GM18498 (cell line): ENCODE results near the gene GPAM.

Experiments used
- ATAC-seq: cut with Tn5 transposase; IDR thresholded peaks from one replicate; pipeline ENCODE4 v1.9.1; 2021; ENCODE audit warnings: mild to moderate bottlenecking, moderate library complexity; ENCODE audit not compliant: unreplicated experiment

Gene GPAM

GRCh38 chr10:112184379-112184778 is 814 bp upstream of the GPAM start:
- ATAC-seq: no peak

DNA sequence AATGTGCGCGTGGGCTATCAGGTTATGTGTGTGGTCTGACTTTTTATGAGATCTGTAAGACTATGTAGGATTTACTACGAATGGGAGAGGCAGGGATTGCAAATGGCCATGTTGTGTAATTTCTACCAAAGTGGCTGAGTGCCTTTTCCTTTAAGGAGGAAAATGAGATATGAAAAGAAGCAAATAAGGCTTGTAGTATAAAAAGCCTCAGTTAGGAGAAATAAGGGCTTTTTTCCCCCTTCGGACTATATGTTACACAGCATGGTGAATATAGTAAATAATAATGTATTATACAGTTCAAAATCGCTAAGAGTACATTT is 447 bp upstream of the GPAM start:
- ATAC-seq: no peak

GRCh38 chr10:112182784-112183328 is 709 bp downstream of the GPAM start:
- ATAC-seq: no peak

DNA sequence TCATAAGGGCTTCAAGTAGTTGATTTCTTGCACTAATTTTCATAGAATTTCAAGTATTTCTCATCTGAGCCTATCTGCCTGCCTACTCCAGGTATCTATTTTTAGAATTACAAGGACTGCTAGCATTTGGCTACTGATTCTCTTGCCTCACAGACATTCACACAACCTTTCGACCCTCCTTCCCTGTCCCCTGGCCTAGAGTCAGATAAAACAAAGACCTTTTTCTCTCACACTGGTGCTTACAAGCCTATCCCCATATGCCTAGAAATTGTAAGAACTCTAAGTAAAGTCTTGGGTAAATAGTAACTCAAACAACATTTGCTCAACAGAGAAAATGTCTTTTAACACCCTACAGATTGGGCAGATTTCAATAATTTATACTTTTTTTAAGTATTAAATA is 6.3 kb downstream of the GPAM start:
- no peak for ATAC-seq

DNA sequence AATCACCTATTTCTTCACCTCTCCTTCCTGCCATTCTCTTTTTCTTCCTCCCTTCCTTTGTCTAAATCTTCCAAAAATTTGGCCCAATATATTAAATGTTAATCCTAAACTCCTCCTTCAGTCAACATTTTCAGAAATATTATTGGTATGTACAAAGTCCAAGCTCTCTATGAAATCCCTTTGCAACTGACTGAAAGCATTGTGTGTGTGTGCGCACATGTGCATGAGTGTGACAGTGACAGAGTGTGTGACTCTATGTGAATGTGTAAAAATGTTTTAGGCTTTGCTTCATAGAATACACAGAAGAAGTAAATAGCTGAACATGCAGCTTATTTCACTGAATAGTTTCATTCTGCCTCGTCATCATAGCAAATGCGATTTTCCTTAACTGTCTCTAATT is 7.0 kb downstream of the GPAM start:
- ATAC-seq: no peak

GRCh38 chr10:112175409-112175808 is 8.2 kb downstream of the GPAM start:
- ATAC-seq: no peak

DNA sequence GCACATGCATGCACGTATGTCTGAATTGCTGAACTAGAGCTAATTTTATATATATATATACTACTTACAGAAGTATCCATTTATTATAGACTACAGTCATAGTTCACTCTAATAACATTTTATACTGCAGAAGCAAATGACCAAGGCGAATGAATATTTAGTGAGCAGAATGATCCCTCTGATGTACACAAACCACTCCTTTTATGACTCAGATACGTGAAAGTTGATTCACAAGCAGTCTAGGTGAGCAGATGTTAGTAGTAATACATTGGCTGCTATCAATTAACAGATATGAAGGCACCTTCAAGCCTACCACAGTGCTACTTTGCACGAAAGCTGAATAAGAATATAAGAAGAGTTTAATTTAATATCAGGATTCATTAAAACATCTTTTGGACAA is 10.4 kb downstream of the GPAM start:
- ATAC-seq: no peak

DNA sequence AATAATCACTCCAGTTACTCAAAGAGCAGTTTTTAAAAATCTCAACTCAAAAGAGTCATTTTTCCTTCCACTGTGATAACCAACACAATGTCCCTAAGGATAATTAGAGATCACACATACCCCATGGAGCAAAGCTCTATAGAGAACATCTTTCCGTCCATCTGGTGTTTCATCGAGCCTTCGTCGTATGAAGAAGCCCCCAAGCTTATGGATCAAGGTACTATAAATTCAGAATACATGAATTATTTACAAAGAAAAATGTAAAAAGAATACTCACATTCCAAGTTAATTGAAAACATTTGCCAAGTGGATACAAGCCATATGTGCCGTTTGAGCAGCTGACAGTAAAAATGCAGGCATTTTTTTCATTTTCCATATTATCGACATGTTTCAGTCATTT is 14.8 kb downstream of the GPAM start:
- no peak for ATAC-seq

GRCh38 chr10:112166800-112167199 is 16.8 kb downstream of the GPAM start:
- ATAC-seq: no peak

DNA sequence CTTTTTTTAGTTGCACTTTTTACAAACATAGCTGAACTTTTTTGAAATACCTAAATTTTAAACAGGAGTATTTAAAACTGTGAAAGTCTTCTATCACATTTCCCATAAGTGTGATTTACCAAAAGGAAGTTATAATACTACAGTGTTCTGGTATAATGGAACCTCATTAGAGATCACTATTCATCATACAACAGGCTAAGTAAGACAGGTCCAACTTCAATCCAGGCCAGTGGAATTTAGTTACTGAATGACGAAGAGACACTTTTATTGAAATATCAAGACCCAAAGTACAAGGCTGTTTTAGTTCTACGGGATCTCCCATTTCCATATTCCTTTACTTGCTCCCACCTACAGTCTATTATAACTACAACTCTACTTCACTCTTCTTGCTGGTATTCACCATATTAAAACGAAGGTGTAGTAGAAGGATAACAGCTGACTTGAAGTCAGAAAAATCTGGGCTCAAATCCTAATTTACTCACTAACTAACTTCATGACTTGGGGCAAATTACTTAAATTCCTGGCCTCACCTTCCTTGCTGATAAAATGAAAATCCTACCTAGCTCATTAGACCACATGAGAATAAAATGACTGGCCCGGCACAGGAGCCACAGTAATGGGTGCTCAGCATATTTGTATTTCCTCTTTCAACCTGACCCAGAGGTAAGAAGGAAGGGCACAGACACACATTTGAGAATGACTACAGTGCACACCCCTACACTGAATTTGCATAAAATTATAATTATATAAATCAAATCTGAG is 21.6 kb downstream of the GPAM start:
- ATAC-seq: no peak

- ATAC-seq: no peak
Observed at GRCh38 chr10:112160834-112161233, 22.7 kb downstream of the GPAM start.

GRCh38 chr10:112159469-112159868 is 24.1 kb downstream of the GPAM start:
- ATAC-seq: no peak

GRCh38 chr10:112151524-112152039 is 32.0 kb downstream of the GPAM start:
- ATAC-seq: no peak

GRCh38 chr10:112148331-112148730 is 35.2 kb downstream of the GPAM start:
- no peak for ATAC-seq

DNA sequence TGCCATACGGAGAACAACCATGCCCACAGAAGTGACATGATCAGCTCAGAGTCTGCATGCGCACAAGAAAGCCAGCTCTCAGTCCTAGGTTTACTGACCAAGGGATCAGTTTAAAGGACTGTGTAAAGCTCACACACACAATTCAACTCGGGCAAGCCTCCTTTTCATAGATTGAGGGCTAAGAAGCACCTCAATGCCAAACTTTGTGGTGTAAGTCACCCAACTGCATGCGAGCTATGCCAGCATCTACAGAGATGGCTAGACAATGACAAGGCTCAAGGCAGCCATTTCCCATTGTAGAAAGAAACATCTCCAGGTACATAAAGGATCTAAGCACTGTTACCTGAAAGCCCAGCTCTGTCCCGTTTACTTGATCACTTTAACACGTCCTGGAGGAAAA is 36.8 kb downstream of the GPAM start:
- no peak for ATAC-seq

GRCh38 chr10:112145263-112145662 is 38.3 kb downstream of the GPAM start:
- no peak for ATAC-seq

DNA sequence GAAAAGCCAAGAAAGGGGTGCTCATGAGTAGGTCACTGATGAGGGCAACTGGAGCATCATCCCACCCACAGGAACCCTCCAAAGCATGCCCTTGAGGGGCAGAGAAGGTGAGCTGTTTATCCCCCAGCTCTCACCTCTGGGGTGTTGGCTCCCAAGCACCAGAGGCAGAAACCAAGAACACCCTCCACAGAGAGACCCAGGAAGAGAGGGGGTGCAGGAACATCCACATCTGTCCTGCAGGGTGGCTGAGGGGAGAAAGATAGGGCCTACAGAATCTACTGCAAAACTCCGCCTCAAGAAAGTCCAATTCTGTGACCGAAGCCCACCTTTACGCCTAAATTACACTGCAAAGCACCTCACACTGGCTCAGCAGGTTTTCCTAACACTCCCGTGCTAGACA is 40.1 kb downstream of the GPAM start:
- ATAC-seq: no peak

DNA sequence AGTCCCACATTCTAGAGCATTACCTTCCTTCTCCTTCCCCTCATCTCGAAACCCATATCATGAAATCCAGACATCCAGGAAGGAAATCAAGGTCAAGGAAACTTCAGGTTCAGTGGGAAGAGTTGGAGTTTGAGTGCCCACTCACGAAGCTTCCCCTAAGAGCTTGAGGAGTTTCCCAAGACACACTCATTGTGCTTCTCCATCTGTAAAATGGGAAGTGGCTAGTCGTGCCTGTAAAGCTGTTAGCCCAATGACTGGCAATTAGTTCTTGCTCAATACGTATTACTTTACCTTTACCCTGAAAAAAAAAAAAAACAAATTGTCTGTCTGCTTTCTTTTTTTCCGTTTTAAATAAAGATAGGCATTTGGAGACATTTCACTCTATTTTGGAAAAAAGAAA is 42.3 kb downstream of the GPAM start:
- ATAC-seq: no peak

DNA sequence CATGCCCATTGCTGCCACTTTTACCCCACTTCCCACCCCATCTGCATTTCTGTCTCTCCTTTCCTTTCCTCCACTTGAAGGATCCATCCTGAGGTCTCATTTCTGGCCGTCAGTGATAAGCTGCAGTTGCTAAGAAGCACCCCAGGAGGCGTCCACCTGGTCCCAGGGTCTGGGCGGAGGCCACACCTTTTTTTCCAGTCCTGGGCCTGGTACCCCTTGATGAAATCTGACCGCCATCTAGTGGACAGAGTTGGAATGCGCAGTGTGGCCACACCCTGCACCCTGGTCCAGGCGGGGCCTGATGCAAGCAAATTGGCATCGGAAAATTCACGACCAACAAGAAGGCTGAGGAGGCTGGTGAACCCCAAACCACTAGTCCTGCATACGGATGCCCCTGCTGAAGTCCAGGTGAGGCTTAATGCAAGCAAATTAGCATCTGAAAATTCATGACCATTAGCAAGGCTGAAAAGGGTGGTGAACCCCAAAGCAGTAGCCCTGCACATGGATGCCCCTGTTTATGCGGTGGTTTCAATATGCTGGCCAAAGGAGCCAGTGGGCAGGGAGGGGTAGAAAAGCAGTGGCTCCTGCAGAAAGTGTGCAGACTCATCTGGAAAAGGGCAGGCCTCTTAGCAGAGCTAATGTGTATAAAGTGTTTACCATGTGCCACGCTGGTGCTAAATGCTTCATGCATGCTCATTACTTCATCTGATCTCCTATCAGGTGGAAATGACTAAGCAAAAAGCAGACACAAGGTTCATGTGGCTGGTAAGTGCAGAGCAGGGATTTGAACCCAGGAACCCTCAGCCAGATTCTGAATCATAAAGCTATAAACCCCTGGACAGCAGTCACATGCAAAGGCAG is 43.2 kb downstream of the GPAM start:
- peak; percentile 99 for ATAC-seq

- no peak for ATAC-seq
Observed at GRCh38 chr10:112139176-112139575, 44.4 kb downstream of the GPAM start.

DNA sequence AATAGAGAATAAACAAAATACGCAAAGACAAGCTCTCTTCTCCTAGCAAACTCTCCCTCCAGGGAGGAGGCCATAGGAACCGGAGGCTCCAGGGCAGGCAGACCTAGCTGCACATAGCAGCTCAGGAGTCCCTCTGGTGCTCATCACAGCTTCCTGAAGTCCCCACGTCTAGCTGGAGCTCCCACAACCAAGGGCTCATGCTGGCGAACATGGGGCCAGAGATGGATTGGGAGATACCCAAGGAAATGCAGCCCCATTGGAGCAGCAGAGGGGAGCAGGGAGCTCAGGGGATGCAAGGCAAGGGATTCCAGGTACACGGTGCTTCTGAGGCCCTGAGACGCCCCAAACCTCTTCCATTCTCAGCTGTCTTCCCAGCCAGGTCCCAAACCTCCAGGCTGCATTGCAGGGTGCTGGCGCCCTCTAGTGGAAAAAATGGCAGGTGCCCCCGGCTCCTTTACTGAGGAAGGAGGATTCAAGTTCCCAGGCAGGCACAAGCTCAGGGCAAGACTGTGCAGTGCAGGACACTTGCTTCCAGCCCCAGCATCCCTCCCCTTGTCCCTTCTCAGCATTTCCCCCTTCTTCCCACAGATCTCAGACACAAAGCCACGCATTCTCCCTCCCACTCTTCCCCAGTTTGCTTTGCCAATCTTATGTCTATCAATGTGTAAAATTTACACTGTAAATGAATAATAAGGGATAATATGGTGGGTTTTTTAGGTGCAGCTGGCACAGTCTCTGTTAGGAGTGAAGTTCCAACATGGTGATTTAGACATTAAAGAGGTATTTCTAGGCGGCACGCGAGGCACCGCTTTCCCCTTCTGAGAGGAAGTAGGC is 46.2 kb downstream of the GPAM start:
- ATAC-seq: peak; percentile 56
